B cell (primary cell): Measurements from ENCODE around the gene IKZF1. TPM values are rescaled to one million over a fixed set of nuclear protein-coding genes. Genes with fewer than 3 reads are reported as not detected.

Experiments used
- ATAC-seq: fragments of 200-7000 bp; cut with Tn5 transposase; one replicate; pipeline ENCODE4 v1.10.0; 2021; ENCODE audit warnings: low read depth, mild to moderate bottlenecking, moderate number of reproducible peaks, moderate library complexity
- CTCF ChIA-PET: fragments of 350-600 bp; sonication (Branson Sonifier 250); formaldehyde crosslinking; loops from one replicate; lab custom pipeline; 2021; ENCODE audit warnings: antibody characterized with exemption, inconsistent platforms; lab: Charles Lee
- POLR2A ChIA-PET: fragments of 350-600 bp; sonication (Branson Sonifier 250); formaldehyde crosslinking; loops from one replicate; lab custom pipeline; 2021; ENCODE audit warnings: antibody characterized with exemption; lab: Charles Lee
- DNase-seq: peaks from one replicate; pipeline ENCODE4 v3.0.0; 2013
- H2AFZ ChIP-seq: 2 replicates; pipeline ENCODE4 v1.6.1; 2012; ENCODE audit warnings: mild to moderate bottlenecking, low read depth, low read length; ENCODE audit not compliant: insufficient read depth, poor library complexity, severe bottlenecking
- H3K27ac ChIP-seq, 2 donors: 1 replicate in 1 of 2; 2 replicates in 1 of 2; pipeline ENCODE4 v1.5.1; 2012 to 2013; ENCODE audit warnings: low read length in 2 of 2, mild to moderate bottlenecking in 2 of 2, moderate library complexity in 1 of 2
- H3K27me3 ChIP-seq, 4 experiments: fragments of 200-600 bp in 1 of 4; sonication (generic) in 1 of 4; replicated peaks in 1 of 4; 1 replicate in 2 of 4; 2 replicates in 2 of 4; pipeline versions ENCODE4 v1.6.1 to v1.7.0; 2013 to 2016; ENCODE audit warnings: low read length in 3 of 4, mild to moderate bottlenecking in 2 of 4, mixed read lengths in 1 of 4, moderate library complexity in 1 of 4; ENCODE audit not compliant: insufficient read depth in 4 of 4, control insufficient read depth in 3 of 4; ENCODE audit errors: control extremely low read depth in 1 of 4
- H3K36me3 ChIP-seq, 2 experiments: replicated peaks in 1 of 2; 1 replicate in 1 of 2; 2 replicates in 1 of 2; pipeline versions ENCODE4 v1.6.1 to v1.7.1; 2013; ENCODE audit warnings: low read length in 1 of 2; ENCODE audit not compliant: insufficient read depth in 2 of 2, control insufficient read depth in 1 of 2; ENCODE audit errors: control extremely low read depth in 1 of 2, extremely low read depth in 1 of 2
- H3K4me1 ChIP-seq, 2 donors: fragments of 200-600 bp in 1 of 2; sonication (generic) in 1 of 2; 1 replicate in 1 of 2; 2 replicates in 1 of 2; pipeline versions ENCODE4 v1.5.1 to v1.6.1; 2013 to 2017; ENCODE audit warnings: low read length in 2 of 2; ENCODE audit not compliant: control insufficient read depth in 2 of 2, insufficient read depth in 2 of 2
- H3K4me2 ChIP-seq: replicated peaks from 2 replicates; pipeline ENCODE3; 2012; ENCODE audit warnings: mild to moderate bottlenecking, low read depth, low read length; ENCODE audit not compliant: poor library complexity, severe bottlenecking
- H3K4me3 ChIP-seq, 5 experiments: fragments of 200-600 bp in 1 of 5; sonication (generic) in 1 of 5; 1 replicate in 3 of 5; 2 replicates in 2 of 5; pipeline versions ENCODE4 v1.5.1 to v1.7.0; 2011 to 2016; ENCODE audit warnings: low read length in 4 of 5, mild to moderate bottlenecking in 4 of 5, low read depth in 2 of 5, control low read depth in 1 of 5, moderate library complexity in 1 of 5; ENCODE audit not compliant: insufficient read depth in 1 of 5; ENCODE audit errors: control extremely low read depth in 1 of 5, extremely low read depth in 1 of 5
- H3K79me2 ChIP-seq: fragments of 200-600 bp; sonication (generic); one replicate; pipeline ENCODE4 v1.6.0; 2016; ENCODE audit warnings: low read length; ENCODE audit not compliant: control insufficient read depth, insufficient read depth
- H3K9ac ChIP-seq: fragments of 200-600 bp; sonication (generic); 2 replicates; pipeline ENCODE4 v1.6.1; 2017; ENCODE audit warnings: mild to moderate bottlenecking, low read length, moderate library complexity
- H3K9me3 ChIP-seq, 3 donors: one replicate each; pipeline versions ENCODE4 v1.6.1 to v1.7.1; 2013; ENCODE audit warnings: low read length in 2 of 3; ENCODE audit not compliant: control insufficient read depth in 2 of 3, insufficient read depth in 1 of 3; ENCODE audit errors: control extremely low read depth in 1 of 3
- H4K20me1 ChIP-seq: 2 replicates; pipeline ENCODE4 v1.6.0; 2012; ENCODE audit warnings: mild to moderate bottlenecking, low read length; ENCODE audit not compliant: insufficient read depth, control insufficient read depth, poor library complexity, severe bottlenecking
- H3K27ac Mint-ChIP-seq: one replicate; pipeline ENCODE4 v1.8.0; 2021; ENCODE audit warnings: mixed read lengths
- H3K27me3 Mint-ChIP-seq: one replicate; pipeline ENCODE4 v1.8.0; 2021; ENCODE audit warnings: mixed read lengths
- H3K4me1 Mint-ChIP-seq: one replicate; pipeline ENCODE4 v1.8.0; 2021; ENCODE audit warnings: mixed read lengths
- H3K4me3 Mint-ChIP-seq: one replicate; pipeline ENCODE4 v1.8.0; 2021; ENCODE audit warnings: mixed read lengths
- H3K9me3 Mint-ChIP-seq: one replicate; pipeline ENCODE4 v1.8.0; 2022; ENCODE audit warnings: mixed read lengths; ENCODE audit not compliant: insufficient read depth
- CTCF ChIP-seq: fragments of 200-600 bp; IDR thresholded peaks from one replicate; pipeline ENCODE4 v1.8.0; 2022; ENCODE audit warnings: antibody characterized with exemption, mild to moderate bottlenecking
- EZH2 ChIP-seq: IDR thresholded peaks from 2 replicates; pipeline ENCODE4 v1.6.1; 2012; ENCODE audit warnings: borderline replicate concordance, low read depth, mild to moderate bottlenecking, moderate library complexity, low read length; ENCODE audit not compliant: insufficient read depth, poor library complexity, severe bottlenecking
- WGBS: methylation state at CpG from one replicate; pipeline ENCODE4 v1.1.5; 2013; ENCODE audit warnings: missing lambda C conversion rate; ENCODE audit not compliant: insufficient coverage; 5-methylcytosine and 5-hydroxymethylcytosine counted together
- intact Hi-C: fragments of 100-400 bp; cut with micrococcal nuclease; formaldehyde crosslinking; loops from one replicate; pipeline ENCODE4 v1.10.0; 2022
- polyA plus RNA-seq: library from polyadenylated mRNA; depleted of rRNA; stranded (reverse); fragments of >200 nt; gene quantifications from 2 replicates; pipeline ENCODE4 v1.2.3, GENCODE V29; 2012
- total RNA-seq, 2 donors: library from RNA; stranded (reverse); fragments of 120-200 nt in 1 of 2; gene quantifications; 1 replicate in 1 of 2; 2 replicates in 1 of 2; pipeline versions ENCODE4 v1.2.3 to v1.2.4, GENCODE V29; 2013 to 2022

Gene IKZF1
- total and polyA plus RNA-seq, 2 donors (not counting 1 experiment from before 2014, with no cell fraction given) = 199 to 254 TPM

GRCh38 chr7:50418526-50419290, 114.2 kb downstream of the IKZF1 start:
- no peak for ATAC-seq
- peaks cover 49% of the 10 kb centered on the region for H3K4me1 Mint-ChIP-seq
- no peaks in the 10 kb centered on the region for H3K27me3 Mint-ChIP-seq
- Histone ChIP-seq H3K4me3 (no peak overlapping the region), H3K9me3 (no peaks in the 10 kb centered on the region), H4K20me1 (no peaks in the 10 kb centered on the region), H3K79me2 (peaks cover 30% of the 10 kb centered on the region), H3K27me3 (no peaks in the 10 kb centered on the region), H3K4me2 (no peak overlapping the region), H3K36me3 (no peaks in the 10 kb centered on the region), H3K4me1 (peaks cover 43 to 46% of the 10 kb centered on the region in 2 donors), H2AFZ (no peak overlapping the region), H3K9ac (no peak overlapping the region), H3K27ac (no peak overlapping the region)
- DNase-seq = no peak
- CTCF ChIA-PET = interaction anchor here (0.5 to 10.4 kb wide), 53 partner anchors 8 to 742 kb away, joined by 3 to 211 read pairs (median 6); partner anchors contain the start of genes IKZF1 and ZPBP
- no peaks in the 10 kb centered on the region for H3K9me3 Mint-ChIP-seq
- POLR2A ChIA-PET = interaction anchor here (1.3 to 2.0 kb wide), 2 partner anchors 25 to 51 kb away, joined by 3 to 5 read pairs; no protein-coding TSS in a partner anchor
- TF ChIP-seq EZH2 (no peak), CTCF (no peak)
- 93% methylated on average over 11 of the region's 14 CpGs for WGBS
- H3K27ac Mint-ChIP-seq = no peak overlapping the region
- H3K4me3 Mint-ChIP-seq = no peak overlapping the region
- intact Hi-C loops = loop anchor here (1.0 kb wide), 6 partner anchors 8 to 326 kb away; no protein-coding TSS in a partner anchor

GRCh38 chr7:50421043-50421442, 116.5 kb downstream of the IKZF1 start:
- Histone ChIP-seq H3K27ac (no peak overlapping the region), H3K4me1 (peaks cover 22 to 28% of the 10 kb centered on the region in 2 donors), H3K9ac (no peak overlapping the region), H3K4me3 (no peak overlapping the region), H3K36me3 (no peaks in the 10 kb centered on the region), H3K79me2 (peaks cover 24% of the 10 kb centered on the region), H2AFZ (no peak overlapping the region), H3K27me3 (no peaks in the 10 kb centered on the region), H3K9me3 (no peaks in the 10 kb centered on the region), H3K4me2 (no peak overlapping the region), H4K20me1 (no peaks in the 10 kb centered on the region)
- ChIA-PET CTCF (interaction anchor here (0.7 to 10.4 kb wide), 7 partner anchors 51 to 329 kb away, joined by 3 to 211 read pairs (median 5); partner anchors contain the start of gene IKZF1), POLR2A (interaction anchor here (0.7 to 1.2 kb wide), 2 partner anchors 29 to 116 kb away, joined by 3 to 4 read pairs; no protein-coding TSS in a partner anchor)
- DNase-seq (no peak), ATAC-seq (no peak)
- Mint-ChIP-seq H3K27ac (no peak overlapping the region), H3K4me3 (no peak overlapping the region), H3K4me1 (peaks cover 34% of the 10 kb centered on the region), H3K27me3 (no peaks in the 10 kb centered on the region), H3K9me3 (no peaks in the 10 kb centered on the region)
- TF ChIP-seq CTCF = no peak
- no peak for TF ChIP-seq EZH2
- 78% methylated on average over 3 of the region's 3 CpGs for WGBS
- intact Hi-C loops = no loop called here
